Stomach (tissue), 9 donors: ENCODE data around the gene PRKD1. TPM values are rescaled to one million over a fixed set of nuclear protein-coding genes. Genes with fewer than 3 reads are reported as not detected.
A peak's percentile ranks its signal among the peaks of the same experiment; 100 is the strongest.

Experiments used
- DNase-seq, 2 donors: peaks; one replicate each; pipeline versions ENCODE4 v3.0.0 to v3.0.0-alpha.2; 2013 to 2019
- H3K27ac ChIP-seq, 5 donors: fragments of 200-600 bp in 4 of 5; sonication (generic) in 4 of 5; one replicate each; pipeline ENCODE4 v1.5.1; 2013 to 2019; ENCODE audit warnings: mild to moderate bottlenecking in 1 of 5, moderate library complexity in 1 of 5
- H3K27me3 ChIP-seq, 3 donors: fragments of 200-600 bp; sonication (generic); one replicate each; pipeline ENCODE4 v1.5.1; 2017 to 2019; ENCODE audit warnings: mixed run types in 1 of 3
- H3K36me3 ChIP-seq, 4 donors: fragments of 200-600 bp; sonication (generic); 1 replicate in 3 of 4; 2 replicates in 1 of 4; pipeline ENCODE4 v1.5.1; 2016 to 2019
- H3K4me1 ChIP-seq, 4 donors: fragments of 200-600 bp; sonication (generic); one replicate each; pipeline ENCODE4 v1.5.1; 2016 to 2019
- H3K4me3 ChIP-seq, 4 donors: fragments of 200-600 bp; sonication (generic) in 3 of 4; one replicate each; pipeline ENCODE4 v1.5.1; 2016 to 2019; ENCODE audit warnings: mild to moderate bottlenecking in 1 of 4
- H3K9me3 ChIP-seq, 4 donors: fragments of 200-600 bp; sonication (generic); one replicate each; pipeline ENCODE4 v1.5.1; 2016 to 2019
- CTCF ChIP-seq, 7 experiments: fragments of 450-650 bp in 4 of 7; fragments of 200-600 bp in 3 of 7; sonication (generic) in 3 of 7; IDR thresholded peaks; one replicate each; pipeline ENCODE4 v1.5.1; 2016 to 2019; ENCODE audit warnings: antibody characterized with exemption in 7 of 7, control low read depth in 2 of 7, mild to moderate bottlenecking in 1 of 7
- EP300 ChIP-seq: sonication (generic); formaldehyde crosslinking; IDR thresholded peaks from one replicate; pipeline ENCODE4 v1.6.1; 2017; ENCODE audit warnings: antibody characterized with exemption
- POLR2A ChIP-seq, 4 donors: fragments of 450-650 bp; IDR thresholded peaks; one replicate each; pipeline ENCODE4 v1.6.1; 2016; ENCODE audit warnings: antibody characterized with exemption in 4 of 4, control low read depth in 2 of 4, mild to moderate bottlenecking in 1 of 4, moderate library complexity in 1 of 4
- POLR2AphosphoS5 ChIP-seq, 3 donors: sonication (generic); formaldehyde crosslinking; IDR thresholded peaks; one replicate each; pipeline ENCODE4 v1.6.1; 2016; ENCODE audit warnings: antibody characterized with exemption in 3 of 3
- WGBS, 5 donors: extraction: QIAGEN DNeasy Blood & Tissue Kit in 3 of 5; methylation state at CpG; one replicate each; pipeline versions ENCODE4 v1.1.5 to v1.1.7; 2013 to 2018; 5-methylcytosine and 5-hydroxymethylcytosine counted together
- intact Hi-C: fragments of 100-400 bp; cut with DNase I; formaldehyde crosslinking; loops from one replicate; pipeline ENCODE4 v1.15.1; 2023; ENCODE audit warnings: low total_unique reads
- polyA plus RNA-seq, 3 donors: library from polyadenylated mRNA; stranded (reverse); fragments of 200-250 nt; gene quantifications; one replicate each; pipeline ENCODE4 v1.2.3, GENCODE V29; 2013
- small RNA-seq, 4 donors: library from RNA; depleted of rRNA; stranded (forward); fragments of <200 nt; gene quantifications; one replicate each; pipeline ENCODE3, GENCODE V24; 2016
- total RNA-seq, 5 donors: library from RNA; depleted of rRNA; stranded (reverse); fragments of >200 nt; gene quantifications; one replicate each; pipeline versions ENCODE4 v1.1.0 to v1.2.3, GENCODE V29; 2014 to 2016
- donor health status: healthy with polysubstance abuse.
- donor health status: Bipolar disorder and iron deficiency.
- donor health status: healthy.

The PRKD1 gene
- total and polyA plus RNA-seq, 8 donors = 1.6 to 26.6 (median 4.9) TPM

DNA sequence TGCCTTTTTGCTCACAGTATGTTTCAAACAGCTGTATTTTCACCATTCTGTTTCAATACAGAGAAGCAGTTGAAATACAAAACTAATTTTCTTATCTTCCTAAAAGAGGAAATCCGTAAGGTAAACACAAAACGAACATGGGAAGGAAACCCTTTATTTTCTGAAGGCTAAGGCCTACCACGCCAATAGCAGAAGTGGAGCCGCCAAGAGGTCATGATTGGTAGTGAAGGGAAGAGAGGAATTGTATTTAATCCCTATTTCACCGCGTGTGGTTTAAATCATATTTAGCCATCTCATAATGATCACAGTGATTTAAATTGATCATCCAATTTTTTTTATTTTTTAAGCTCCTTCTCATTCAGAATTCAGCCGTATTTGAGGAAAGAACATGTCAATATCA is 398.2 kb downstream of the PRKD1 start:
- TF ChIP-seq POLR2AphosphoS5 (IDR thresholded peaks at IDR 0.05) (no peak), POLR2A (IDR thresholded peaks at IDR 0.05) (no peak), CTCF (IDR thresholded peaks at IDR 0.05) (no peak), EP300 (no peak)
- Histone ChIP-seq H3K4me3 (no peak overlapping the region), H3K36me3 (no peaks in the 10 kb centered on the region), H3K27ac (no peak overlapping the region), H3K27me3 (no peaks in the 10 kb centered on the region), H3K9me3 (no peaks in the 10 kb centered on the region), H3K4me1 (no peaks in the 10 kb centered on the region)
- 37 to 49% (median 44%) methylated on average over 7 of the region's 7 CpGs for WGBS, 5 donors
- intact Hi-C loops = no loop called here
- no peak for DNase-seq

GRCh38 chr14:29528889-29529288 is 398.8 kb downstream of the PRKD1 start:
- 17 to 42% (median 26%) methylated on average over 1 of the region's 1 CpG for WGBS, 5 donors
- no peaks in the 10 kb centered on the region for H3K27me3 ChIP-seq
- H3K27ac ChIP-seq = no peak overlapping the region
- no peak for TF ChIP-seq POLR2A (IDR thresholded peaks at IDR 0.05)
- no peak for TF ChIP-seq POLR2AphosphoS5 (IDR thresholded peaks at IDR 0.05)
- TF ChIP-seq EP300 = no peak
- TF ChIP-seq CTCF (IDR thresholded peaks at IDR 0.05) = no peak
- intact Hi-C loops = no loop called here
- no peaks in the 10 kb centered on the region for H3K4me1 ChIP-seq
- H3K9me3 ChIP-seq = no peaks in the 10 kb centered on the region
- H3K4me3 ChIP-seq = no peak overlapping the region
- H3K36me3 ChIP-seq = no peaks in the 10 kb centered on the region
- peak in 1 of 2 donors; percentile 9 for DNase-seq

GRCh38 chr14:29527286-29527685 is 400.4 kb downstream of the PRKD1 start:
- no peaks in the 10 kb centered on the region for H3K27me3 ChIP-seq
- no peaks in the 10 kb centered on the region for H3K4me1 ChIP-seq
- no peak overlapping the region for H3K27ac ChIP-seq
- H3K36me3 ChIP-seq = no peaks in the 10 kb centered on the region
- no peak for DNase-seq
- no peak overlapping the region for H3K4me3 ChIP-seq
- H3K9me3 ChIP-seq = no peaks in the 10 kb centered on the region
- TF ChIP-seq CTCF (IDR thresholded peaks at IDR 0.05) (no peak), POLR2AphosphoS5 (IDR thresholded peaks at IDR 0.05) (no peak), POLR2A (IDR thresholded peaks at IDR 0.05) (no peak), EP300 (no peak)
- intact Hi-C loops = no loop called here

Small RNA genes lying within 50 kb of the gene (small RNA-seq; reads per million reads assigned to genes)
- 0 reads per million in 4 donors for gene RNU6-1234P
